Adrenal gland (tissue), 12 donors: ENCODE results near the gene HSFX1. TPM values are rescaled to one million over a fixed set of nuclear protein-coding genes. Genes with fewer than 3 reads are reported as not detected.

Experiments
- DNase-seq, 7 donors: peaks; one replicate each; pipeline ENCODE4 v3.0.0-alpha.2; 2019 to 2020
- H3K27ac ChIP-seq, 5 donors: fragments of 200-600 bp; sonication (generic) in 4 of 5; 1 replicate in 3 of 5; 2 replicates in 2 of 5; pipeline versions ENCODE4 v1.5.1 to v1.8.0; 2016 to 2020; ENCODE audit warnings: mild to moderate bottlenecking in 1 of 5
- H3K27me3 ChIP-seq: fragments of 200-600 bp; 2 replicates; pipeline ENCODE4 v1.8.0; 2021
- H3K36me3 ChIP-seq, 2 donors: fragments of 200-600 bp; replicated peaks in 1 of 2; 1 replicate in 1 of 2; 2 replicates in 1 of 2; pipeline versions ENCODE4 v1.5.1 to v1.8.0; 2018 to 2022
- H3K4me1 ChIP-seq, 2 donors: fragments of 200-600 bp; replicated peaks in 1 of 2; 1 replicate in 1 of 2; 2 replicates in 1 of 2; pipeline versions ENCODE4 v1.5.1 to v1.8.0; 2018 to 2021
- H3K4me3 ChIP-seq, 4 donors: fragments of 200-600 bp; sonication (generic) in 3 of 4; one replicate each; pipeline ENCODE4 v1.5.1; 2016 to 2018
- H3K9me3 ChIP-seq, 3 donors: fragments of 200-600 bp; sonication (generic) in 1 of 3; replicated peaks in 1 of 3; 1 replicate in 2 of 3; 2 replicates in 1 of 3; pipeline versions ENCODE4 v1.5.1 to v1.8.0; 2016 to 2021
- CTCF ChIP-seq, 6 experiments: fragments of 450-650 bp in 4 of 6; fragments of 200-600 bp in 2 of 6; sonication (generic) in 1 of 6; IDR thresholded peaks; 1 replicate in 5 of 6; 2 replicates in 1 of 6; pipeline versions ENCODE4 v1.5.1 to v1.8.0; 2016 to 2021; ENCODE audit warnings: antibody characterized with exemption in 6 of 6, mild to moderate bottlenecking in 2 of 6, moderate library complexity in 1 of 6
- POLR2A ChIP-seq, 2 donors: fragments of 450-650 bp; IDR thresholded peaks; one replicate each; pipeline ENCODE4 v1.6.1; 2017; ENCODE audit warnings: antibody characterized with exemption in 2 of 2, mild to moderate bottlenecking in 2 of 2, moderate library complexity in 1 of 2
- WGBS, 4 donors: extraction: QIAGEN DNeasy Blood & Tissue Kit in 2 of 4; methylation state at CpG; one replicate each; pipeline versions ENCODE4 v1.1.5 to v1.1.7; 2013 to 2017; 5-methylcytosine and 5-hydroxymethylcytosine counted together
- intact Hi-C, 2 donors: fragments of 100-400 bp; cut with DNase I; formaldehyde crosslinking; loops; one replicate each; pipeline versions ENCODE4 v1.14.1 to v1.15.0; 2022 to 2023
- polyA plus RNA-seq, 3 donors: library from polyadenylated mRNA; stranded (reverse); fragments of 200-250 nt in 2 of 3; fragments of 350-450 nt in 1 of 3; fragmentation: Illumina TruSeq in 1 of 3; extraction: RNeasy Lipid Tissue Mini Kit (QIAGEN cat#74804) in 1 of 3; gene quantifications; one replicate each; pipeline ENCODE4 v1.2.3, GENCODE V29; 2013 to 2014
- small RNA-seq, 2 donors: library from RNA; depleted of rRNA; stranded (forward); fragments of <200 nt; gene quantifications; one replicate each; pipeline ENCODE3, GENCODE V24; 2016
- total RNA-seq, 9 donors: library from RNA; depleted of rRNA in 4 of 9; stranded (reverse); fragments of >200 nt in 4 of 9; fragments of 120-200 nt in 1 of 9; fragmentation: NEBNext Ultra II Directional in 1 of 9; extraction: Animal tissue kit (Norgen Biotek cat#: 25700) in 1 of 9; gene quantifications; one replicate each; pipeline versions ENCODE4 v1.1.0 to v1.2.4, GENCODE V29; 2013 to 2023
- donor health status: healthy with polysubstance abuse.
- donor health status: Bipolar disorder and iron deficiency.
- donor health status: DM: yes; HTN: yes; CAD: no.
- donor health status: DM: no; HTN: no; CAD: no.
- donor health status: DM: no; HTN: no; CAD: no.
- donor health status: DM: yes; HTN: yes; CAD: no.

HSFX1 gene
- total and polyA plus RNA-seq, 12 donors: 0.21 to 2.3 (median 0.92) TPM

DNA sequence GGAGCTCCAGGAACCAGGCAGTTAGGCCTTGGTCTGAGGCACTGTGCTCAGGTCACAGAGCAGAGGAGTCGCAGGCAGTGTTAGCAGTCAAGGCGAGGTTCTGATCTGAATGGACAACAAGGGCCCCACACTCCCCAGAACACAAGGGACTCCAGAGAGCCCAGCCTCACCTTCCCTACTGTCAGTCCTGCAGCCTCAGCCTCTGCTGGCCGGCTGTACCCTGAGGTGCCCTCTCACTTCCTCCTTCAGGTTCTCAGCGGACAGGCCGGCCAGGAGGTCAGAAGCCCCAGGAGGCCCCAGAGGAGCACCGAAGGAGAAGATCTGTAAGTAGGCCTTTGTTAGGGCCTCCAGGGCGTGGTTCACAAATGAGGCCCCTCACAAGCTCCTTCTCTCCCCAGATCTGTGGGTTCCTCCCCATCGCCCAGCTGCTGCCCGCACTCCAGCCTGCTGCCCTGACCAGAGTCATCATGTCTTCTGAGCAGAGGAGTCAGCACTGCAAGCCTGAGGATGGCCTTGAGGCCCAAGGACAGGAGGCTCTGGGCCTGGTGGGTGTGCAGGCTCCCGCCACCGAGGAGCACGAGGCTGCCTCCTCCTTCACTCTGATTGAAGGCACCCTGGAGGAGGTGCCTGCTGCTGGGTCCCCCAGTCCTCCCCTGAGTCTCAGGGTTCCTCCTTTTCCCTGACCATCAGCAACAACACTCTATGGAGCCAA, 34.0 kb downstream of the HSFX1 start:
- TF ChIP-seq POLR2A (IDR thresholded peaks at IDR 0.05) (no peak), CTCF (IDR thresholded peaks at IDR 0.05) (no peak)

GRCh38 chrX:149818652-149819051, 44.8 kb downstream of the HSFX1 start:
- intact Hi-C loops: no loop called here
- 57 to 70% (median 63%) methylated on average over 1 of the region's 1 CpG for WGBS, 4 donors

More for the DNA sequence above, 34.0 kb downstream of the HSFX1 start:
- H3K36me3 ChIP-seq: no peaks in the 10 kb centered on the region
- H3K27ac ChIP-seq: no peak overlapping the region
- no peak for DNase-seq
- no peaks in the 10 kb centered on the region for H3K27me3 ChIP-seq
- no peaks in the 10 kb centered on the region for H3K4me1 ChIP-seq
- no peak overlapping the region for H3K4me3 ChIP-seq
- intact Hi-C loops: no loop called here
- no peaks in the 10 kb centered on the region for H3K9me3 ChIP-seq
- 77 to 87% (median 80%) methylated on average over 3 to 12 of the region's 12 CpGs; no CpG with 5 or more reads in 1 of the 4 donors for WGBS, 4 donors

GRCh38 chrX:149819371-149819770, 45.5 kb downstream of the HSFX1 start:
- TF ChIP-seq CTCF (IDR thresholded peaks at IDR 0.05) (no peak), POLR2A (IDR thresholded peaks at IDR 0.05) (no peak)
- no peak for DNase-seq
- H3K4me3 ChIP-seq: no peak overlapping the region
- peaks cover 10% of the 10 kb centered on the region for H3K27me3 ChIP-seq
- no peaks in the 10 kb centered on the region for H3K9me3 ChIP-seq
- 47 to 60% (median 55%) methylated on average over 1 to 2 of the region's 2 CpGs for WGBS, 4 donors
- intact Hi-C loops: no loop called here
- H3K36me3 ChIP-seq: no peaks in the 10 kb centered on the region
- no peaks in the 10 kb centered on the region for H3K4me1 ChIP-seq
- H3K27ac ChIP-seq: no peak overlapping the region

More at GRCh38 chrX:149818652-149819051, 44.8 kb downstream of the HSFX1 start:
- peaks cover 8% of the 10 kb centered on the region for H3K27me3 ChIP-seq
- TF ChIP-seq POLR2A (IDR thresholded peaks at IDR 0.05) (no peak), CTCF (IDR thresholded peaks at IDR 0.05) (no peak)
- no peak for DNase-seq
- no peak overlapping the region for H3K4me3 ChIP-seq
- H3K4me1 ChIP-seq: no peaks in the 10 kb centered on the region
- H3K27ac ChIP-seq: no peak overlapping the region
- H3K9me3 ChIP-seq: no peaks in the 10 kb centered on the region
- H3K36me3 ChIP-seq: no peaks in the 10 kb centered on the region

DNA sequence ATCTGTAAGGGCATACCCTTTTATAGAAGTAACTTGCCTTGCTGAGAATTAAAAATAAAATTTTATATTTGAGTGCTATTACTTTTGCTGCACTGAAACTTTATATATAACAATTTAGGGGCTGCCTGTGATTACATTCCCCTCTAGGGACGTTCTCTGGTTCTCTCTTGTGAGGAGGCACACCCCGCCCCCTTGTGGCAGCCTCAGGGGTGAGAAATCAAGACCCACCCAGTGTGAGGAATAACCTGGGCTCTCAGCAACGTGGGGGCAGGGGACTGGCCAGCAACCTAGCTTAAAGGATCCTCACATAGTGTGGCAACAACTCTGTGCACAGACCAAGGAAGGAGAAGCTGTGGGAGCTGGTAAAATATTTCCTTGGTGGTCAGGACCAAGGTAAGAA, 51.6 kb downstream of the HSFX1 start:
- Histone ChIP-seq H3K9me3 (no peaks in the 10 kb centered on the region), H3K4me1 (no peaks in the 10 kb centered on the region), H3K4me3 (no peak overlapping the region), H3K27ac (no peak overlapping the region), H3K36me3 (no peaks in the 10 kb centered on the region), H3K27me3 (peaks cover 17% of the 10 kb centered on the region)
- intact Hi-C loops: no loop called here
- DNase-seq: peak in 2 of 7 donors; percentile 19
- WGBS, 4 donors: 0 to 13% (median 7%) methylated on average over 1 to 3 of the region's 3 CpGs
- TF ChIP-seq POLR2A (IDR thresholded peaks at IDR 0.05) (no peak), CTCF (IDR thresholded peaks at IDR 0.05) (peak in 1 of 6 experiments; percentile 28)

Small RNA genes lying within 50 kb of the gene (small RNA-seq; reads per million reads assigned to genes)
- gene AC244098.1 (0 reads per million in 2 donors), gene AC244098.2 (0 reads per million in 2 donors), gene AC244098.3 (0 reads per million in 2 donors)

Other genes starting within 250 kb of the HSFX1 start
- gene EOLA1, start 233.1 kb upstream of the HSFX1 start, total RNA-seq: 10 to 100 TPM in 8 of 9 donors, 1 to 10 TPM in 1; 5.9 to 35.1 (median 22.4) TPM
- 10 to 100 TPM; 17.8 to 29.4 (median 24.2) TPM for gene EOLA1, start 233.1 kb upstream of the HSFX1 start, polyA plus RNA-seq
- gene HSFX3, start 224.1 kb upstream of the HSFX1 start, total RNA-seq: not detected
- not detected for gene HSFX3, start 224.1 kb upstream of the HSFX1 start, polyA plus RNA-seq
- gene MAGEA9B, start 186.6 kb upstream of the HSFX1 start, total RNA-seq: not detected
- gene MAGEA9B, start 186.6 kb upstream of the HSFX1 start, polyA plus RNA-seq: not detected
- gene HSFX2, start 178.8 kb upstream of the HSFX1 start, total RNA-seq: under 1 TPM in 2 of 9 donors, not detected in 7; 0.18 to 0.70 TPM
- 1 to 10 TPM in 2 of 3 donors, not detected in 1; 1.8 to 2.5 TPM for gene HSFX2, start 178.8 kb upstream of the HSFX1 start, polyA plus RNA-seq
- 10 to 100 TPM; 15.3 to 38.0 (median 26.0) TPM for gene TMEM185A, start 142.3 kb upstream of the HSFX1 start, total RNA-seq
- 10 to 100 TPM; 14.8 to 20.2 (median 16.8) TPM for gene TMEM185A, start 142.3 kb upstream of the HSFX1 start, polyA plus RNA-seq
- gene MAGEA11, start 62.0 kb upstream of the HSFX1 start, total RNA-seq: not detected
- not detected for gene MAGEA11, start 62.0 kb upstream of the HSFX1 start, polyA plus RNA-seq
- gene MAGEA9, start 7.9 kb downstream of the HSFX1 start, total RNA-seq: not detected
- not detected for gene MAGEA9, start 7.9 kb downstream of the HSFX1 start, polyA plus RNA-seq
- not detected for gene MAGEA8, start 107.1 kb downstream of the HSFX1 start, total RNA-seq
- gene MAGEA8, start 107.1 kb downstream of the HSFX1 start, polyA plus RNA-seq: not detected
- not detected for gene HSFX4, start 155.5 kb downstream of the HSFX1 start, total RNA-seq
- under 1 TPM in 1 of 3 donors, not detected in 2; 0.10 TPM for gene HSFX4, start 155.5 kb downstream of the HSFX1 start, polyA plus RNA-seq
- 10 to 100 TPM; 17.2 to 34.1 (median 28.6) TPM for gene EOLA2, start 164.4 kb downstream of the HSFX1 start, total RNA-seq
- gene EOLA2, start 164.4 kb downstream of the HSFX1 start, polyA plus RNA-seq: 10 to 100 TPM; 27.8 to 53.2 (median 32.6) TPM